ENCODE results near the gene KIF4A. TPM values are rescaled to one million over a fixed set of nuclear protein-coding genes. Genes with fewer than 3 reads are reported as not detected.
A peak's percentile ranks its signal among the peaks of the same experiment; 100 is the strongest.
"Not testable (repeated sequence)": the region's sequence is repeated elsewhere in the genome, so short reads cannot be mapped to it uniquely, and the experiment has no call there.

The KIF4A gene
- total RNA-seq, 1 donor from 2014 or later, result 18.0 TPM

DNA sequence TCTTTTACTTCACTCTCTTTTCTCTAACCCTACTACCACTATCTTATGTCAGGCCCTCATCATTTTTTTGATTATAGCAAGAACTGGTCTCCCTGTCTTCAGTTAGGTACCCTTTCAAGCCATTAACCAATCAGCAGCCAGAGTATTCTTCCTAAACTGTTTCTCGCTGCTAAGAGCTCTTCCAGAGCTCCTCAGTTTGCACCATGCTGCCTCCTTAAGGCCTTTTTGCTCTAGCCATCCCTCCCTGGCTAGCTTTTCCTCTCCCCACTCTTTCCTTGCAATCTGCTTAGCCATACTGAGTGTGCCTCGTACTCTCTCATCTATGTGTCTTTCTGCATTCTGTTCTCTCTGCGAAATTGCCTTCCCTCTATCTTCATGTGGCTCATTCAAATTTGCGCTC, 32.9 kb downstream of the KIF4A start:
- Mint-ChIP-seq H3K27ac (no peak overlapping the region), H3K4me1 (ENCODE audit: low read depth) (no peaks in the 10 kb centered on the region), H3K4me3 (ENCODE audit: low read depth) (no peak overlapping the region), H3K36me3 (ENCODE audit: insufficient read depth) (no peaks in the 10 kb centered on the region), H3K27me3 (no peaks in the 10 kb centered on the region), H3K9me3 (ENCODE audit: low read depth) (peaks cover 8% of the 10 kb centered on the region)
- no peak for DNase-seq (ENCODE audit: low spot score, unreplicated experiment)
- TF ChIP-seq, protein P1, sequence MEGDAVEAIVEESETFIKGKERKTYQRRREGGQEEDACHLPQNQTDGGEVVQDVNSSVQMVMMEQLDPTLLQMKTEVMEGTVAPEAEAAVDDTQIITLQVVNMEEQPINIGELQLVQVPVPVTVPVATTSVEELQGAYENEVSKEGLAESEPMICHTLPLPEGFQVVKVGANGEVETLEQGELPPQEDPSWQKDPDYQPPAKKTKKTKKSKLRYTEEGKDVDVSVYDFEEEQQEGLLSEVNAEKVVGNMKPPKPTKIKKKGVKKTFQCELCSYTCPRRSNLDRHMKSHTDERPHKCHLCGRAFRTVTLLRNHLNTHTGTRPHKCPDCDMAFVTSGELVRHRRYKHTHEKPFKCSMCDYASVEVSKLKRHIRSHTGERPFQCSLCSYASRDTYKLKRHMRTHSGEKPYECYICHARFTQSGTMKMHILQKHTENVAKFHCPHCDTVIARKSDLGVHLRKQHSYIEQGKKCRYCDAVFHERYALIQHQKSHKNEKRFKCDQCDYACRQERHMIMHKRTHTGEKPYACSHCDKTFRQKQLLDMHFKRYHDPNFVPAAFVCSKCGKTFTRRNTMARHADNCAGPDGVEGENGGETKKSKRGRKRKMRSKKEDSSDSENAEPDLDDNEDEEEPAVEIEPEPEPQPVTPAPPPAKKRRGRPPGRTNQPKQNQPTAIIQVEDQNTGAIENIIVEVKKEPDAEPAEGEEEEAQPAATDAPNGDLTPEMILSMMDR (IDR thresholded peaks at IDR 0.05; ENCODE audit: unreplicated experiment), result no peak

DNA sequence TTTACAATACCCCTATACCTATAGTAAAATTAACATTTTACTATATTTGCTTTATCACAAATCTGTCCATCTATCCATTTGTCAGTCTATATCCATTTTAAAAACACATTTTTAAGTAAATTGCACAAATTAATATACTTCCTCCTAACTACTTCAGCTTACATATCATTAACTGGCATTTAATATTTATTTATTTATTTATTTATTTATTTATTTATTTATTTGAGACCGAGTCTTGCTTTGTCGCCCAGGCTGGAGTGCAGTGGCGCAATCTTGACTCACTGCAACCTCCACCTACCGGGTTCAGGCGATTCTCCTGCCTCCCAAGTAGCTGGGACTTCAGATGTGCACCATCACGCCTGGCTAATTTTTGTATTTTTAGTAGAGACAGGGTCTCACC, 33.7 kb downstream of the KIF4A start:
- not testable (repeated sequence) for H3K36me3 Mint-ChIP-seq (ENCODE audit: insufficient read depth); H3K9me3 Mint-ChIP-seq (ENCODE audit: low read depth); DNase-seq (ENCODE audit: low spot score, unreplicated experiment); H3K4me3 Mint-ChIP-seq (ENCODE audit: low read depth); H3K4me1 Mint-ChIP-seq (ENCODE audit: low read depth); H3K27me3 Mint-ChIP-seq; H3K27ac Mint-ChIP-seq

GRCh38 chrX:70324326-70324725, 34.4 kb downstream of the KIF4A start:
- Mint-ChIP-seq H3K4me3 (ENCODE audit: low read depth) (no peak overlapping the region), H3K27me3 (no peaks in the 10 kb centered on the region), H3K36me3 (ENCODE audit: insufficient read depth) (no peaks in the 10 kb centered on the region), H3K27ac (no peak overlapping the region), H3K9me3 (ENCODE audit: low read depth) (peaks cover 9% of the 10 kb centered on the region), H3K4me1 (ENCODE audit: low read depth) (no peaks in the 10 kb centered on the region)
- TF ChIP-seq, protein P1 (IDR thresholded peaks at IDR 0.05; ENCODE audit: unreplicated experiment), result no peak
- DNase-seq (ENCODE audit: low spot score, unreplicated experiment), result no peak

DNA sequence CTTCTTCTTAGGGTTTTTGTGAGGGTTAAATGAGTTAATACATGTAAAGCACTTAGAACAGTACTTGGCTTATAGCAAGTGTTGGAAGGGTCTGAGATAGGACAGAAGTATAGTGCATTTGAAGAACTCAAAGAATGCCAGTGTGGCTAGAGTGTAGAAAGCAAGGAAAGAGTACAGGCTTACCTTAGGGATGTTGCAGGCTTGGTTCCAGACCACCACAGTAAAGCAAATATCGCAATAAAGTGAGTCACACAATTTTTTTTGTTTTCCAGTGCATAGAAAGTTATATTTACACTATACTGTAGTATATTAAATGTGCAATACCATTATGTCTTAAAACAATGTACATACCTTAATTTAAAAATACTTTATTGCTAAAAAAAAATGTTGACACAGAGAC, 41.3 kb downstream of the KIF4A start:
- Mint-ChIP-seq H3K27ac (no peak overlapping the region), H3K4me1 (ENCODE audit: low read depth) (peaks cover 6% of the 10 kb centered on the region), H3K4me3 (ENCODE audit: low read depth) (no peak overlapping the region), H3K36me3 (ENCODE audit: insufficient read depth) (peaks cover 5% of the 10 kb centered on the region), H3K9me3 (ENCODE audit: low read depth) (peaks cover 14% of the 10 kb centered on the region), H3K27me3 (no peaks in the 10 kb centered on the region)
- TF ChIP-seq, protein P1 (IDR thresholded peaks at IDR 0.05; ENCODE audit: unreplicated experiment), result no peak
- DNase-seq (ENCODE audit: low spot score, unreplicated experiment), result no peak

DNA sequence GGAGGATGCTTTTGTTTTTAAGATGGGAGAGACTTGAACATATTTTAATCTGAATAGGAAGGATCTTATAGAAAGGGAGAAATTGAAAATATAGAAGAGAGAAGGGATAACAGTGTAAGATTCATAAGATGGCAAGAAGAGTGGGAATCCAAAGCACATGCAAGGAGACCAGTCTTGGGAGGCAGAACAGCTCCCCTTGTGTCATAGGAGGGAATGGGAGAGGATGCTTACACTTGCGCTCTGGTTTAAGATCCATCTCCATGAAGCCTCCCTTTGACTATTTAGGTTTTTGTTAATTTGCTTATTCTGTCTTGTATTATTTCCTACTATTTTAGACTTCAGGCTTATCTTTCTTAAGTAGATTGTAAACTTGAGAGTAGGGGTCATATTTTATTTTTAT, 42.7 kb downstream of the KIF4A start:
- no peak overlapping the region for H3K27ac Mint-ChIP-seq
- TF ChIP-seq, protein P1 (IDR thresholded peaks at IDR 0.05; ENCODE audit: unreplicated experiment), result peak; percentile 11
- H3K36me3 Mint-ChIP-seq (ENCODE audit: insufficient read depth), result peaks cover 5% of the 10 kb centered on the region
- peaks cover 6% of the 10 kb centered on the region for H3K4me1 Mint-ChIP-seq (ENCODE audit: low read depth)
- no peak overlapping the region for H3K4me3 Mint-ChIP-seq (ENCODE audit: low read depth)
- no peaks in the 10 kb centered on the region for H3K27me3 Mint-ChIP-seq
- H3K9me3 Mint-ChIP-seq (ENCODE audit: low read depth), result peaks cover 14% of the 10 kb centered on the region
- no peak for DNase-seq (ENCODE audit: low spot score, unreplicated experiment)

GRCh38 chrX:70336767-70337166, 46.9 kb downstream of the KIF4A start:
- TF ChIP-seq, protein P1 (IDR thresholded peaks at IDR 0.05; ENCODE audit: unreplicated experiment), result no peak
- DNase-seq (ENCODE audit: low spot score, unreplicated experiment), result no peak
- peaks cover 7% of the 10 kb centered on the region for H3K36me3 Mint-ChIP-seq (ENCODE audit: insufficient read depth)
- H3K4me1 Mint-ChIP-seq (ENCODE audit: low read depth), result no peaks in the 10 kb centered on the region
- no peak overlapping the region for H3K27ac Mint-ChIP-seq
- H3K9me3 Mint-ChIP-seq (ENCODE audit: low read depth), result peaks cover 15% of the 10 kb centered on the region
- peaks cover 4% of the 10 kb centered on the region for H3K27me3 Mint-ChIP-seq
- no peak overlapping the region for H3K4me3 Mint-ChIP-seq (ENCODE audit: low read depth)

All from progenitor cell of endocrine pancreas (in vitro differentiated cells).